Osteoblast (primary cell): ENCODE measurements around the gene EYS. TPM values are rescaled to one million over a fixed set of nuclear protein-coding genes. Genes with fewer than 3 reads are reported as not detected.

Experiments used
- DNase-seq: peaks from one replicate; pipeline ENCODE4 v3.0.0; 2011; ENCODE audit warnings: low spot score, mixed read lengths; ENCODE audit not compliant: insufficient read length; ENCODE audit errors: missing footprints
- H2AFZ ChIP-seq: 2 replicates; pipeline ENCODE4 v1.6.0; 2011; ENCODE audit warnings: mild to moderate bottlenecking, low read length
- H3K27ac ChIP-seq: 2 replicates; pipeline ENCODE4 v1.5.1; 2011; ENCODE audit warnings: mild to moderate bottlenecking, low read depth, low read length, moderate library complexity
- H3K27me3 ChIP-seq: 2 replicates; pipeline ENCODE4 v1.6.0; 2012; ENCODE audit warnings: mild to moderate bottlenecking, control low read depth, inconsistent platforms, low read length, moderate library complexity; ENCODE audit not compliant: insufficient read depth
- H3K36me3 ChIP-seq: 2 replicates; pipeline ENCODE4 v1.5.1; 2011; ENCODE audit warnings: mild to moderate bottlenecking, low read length, control low read depth, moderate library complexity; ENCODE audit not compliant: insufficient read depth
- H3K4me1 ChIP-seq: 2 replicates; pipeline ENCODE4 v1.5.1; 2011; ENCODE audit warnings: mild to moderate bottlenecking, low read length, control low read depth, moderate library complexity; ENCODE audit not compliant: insufficient read depth
- H3K4me2 ChIP-seq: 2 replicates; pipeline ENCODE4 v1.6.0; 2011; ENCODE audit warnings: mild to moderate bottlenecking, low read length; ENCODE audit not compliant: insufficient read depth
- H3K4me3 ChIP-seq: fragments of 200-600 bp; sonication (generic); 3 replicates; pipeline ENCODE4 v1.5.1; 2012; ENCODE audit warnings: mild to moderate bottlenecking, low read length, inconsistent platforms; ENCODE audit not compliant: insufficient read depth
- H3K79me2 ChIP-seq: 2 replicates; pipeline ENCODE4 v1.6.0; 2012; ENCODE audit warnings: mild to moderate bottlenecking, low read length, control low read depth, inconsistent platforms; ENCODE audit not compliant: insufficient read depth
- H3K9me3 ChIP-seq: 2 replicates; pipeline ENCODE4 v1.5.1; 2011; ENCODE audit warnings: low read depth, low read length, control low read depth
- H4K20me1 ChIP-seq: 2 replicates; pipeline ENCODE4 v1.6.0; 2012; ENCODE audit warnings: mild to moderate bottlenecking, low read length, control low read depth; ENCODE audit not compliant: insufficient read depth
- CTCF ChIP-seq: IDR thresholded peaks from 2 replicates; pipeline ENCODE4 v1.5.1; 2011; ENCODE audit warnings: mild to moderate bottlenecking, low read depth, low read length, moderate library complexity; ENCODE audit errors: extremely low read depth
- total RNA-seq: library from RNA; depleted of rRNA; stranded (reverse); fragments of >200 nt; gene quantifications from 2 replicates; pipeline ENCODE4 v1.2.3, GENCODE V29; 2012

Gene EYS
- total RNA-seq, 1 donor = under 0.01 TPM

DNA sequence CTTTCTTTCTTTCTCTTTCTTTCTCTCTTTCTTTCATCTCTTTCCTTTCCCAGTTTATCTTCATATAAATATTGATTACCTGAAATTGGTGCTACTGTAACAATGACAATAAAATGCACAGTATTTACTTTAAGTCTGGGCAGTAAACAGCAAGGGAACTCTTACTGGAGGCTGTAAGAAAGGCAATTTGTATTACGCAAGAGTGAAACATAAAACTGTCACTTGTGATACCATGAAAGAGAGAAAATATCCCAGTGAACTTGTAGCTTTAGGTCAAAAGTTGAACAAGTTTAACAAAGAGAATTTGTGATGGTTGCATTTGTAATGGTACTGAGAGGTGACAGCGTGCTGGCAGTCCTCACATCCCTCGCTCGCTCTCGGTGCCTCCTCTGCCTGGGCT is 80.0 kb downstream of the EYS start:
- Histone ChIP-seq H3K4me2 (no peak overlapping the region), H3K4me3 (no peak overlapping the region), H3K27ac (no peak overlapping the region), H3K27me3 (no peaks in the 10 kb centered on the region), H2AFZ (no peak overlapping the region), H3K9me3 (no peaks in the 10 kb centered on the region), H3K79me2 (no peaks in the 10 kb centered on the region), H3K4me1 (no peaks in the 10 kb centered on the region), H3K36me3 (no peaks in the 10 kb centered on the region), H4K20me1 (no peaks in the 10 kb centered on the region)
- TF ChIP-seq CTCF = no peak
- DNase-seq = no peak

DNA sequence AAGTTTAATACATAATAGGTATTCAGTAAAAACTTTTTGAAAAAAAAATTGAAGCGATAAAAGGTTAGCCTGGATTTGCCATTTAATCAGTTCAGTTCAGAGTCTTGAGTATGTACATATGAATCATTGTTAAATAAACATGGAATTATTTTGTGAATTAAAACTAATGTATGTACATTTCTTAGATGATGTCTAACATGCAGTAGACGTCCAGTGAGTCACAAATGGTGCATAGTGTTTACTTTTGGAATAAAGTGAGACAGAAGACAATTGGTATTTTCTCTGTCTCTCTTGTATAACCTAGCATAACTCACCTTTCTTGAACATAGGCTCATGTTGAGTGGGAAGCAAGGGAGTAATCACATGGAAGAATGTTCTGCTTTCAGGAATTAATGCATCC is 83.5 kb downstream of the EYS start:
- H3K4me2 ChIP-seq = no peak overlapping the region
- DNase-seq = no peak
- no peaks in the 10 kb centered on the region for H3K36me3 ChIP-seq
- no peak for TF ChIP-seq CTCF
- H3K79me2 ChIP-seq = no peaks in the 10 kb centered on the region
- H3K27ac ChIP-seq = no peak overlapping the region
- H3K4me1 ChIP-seq = no peaks in the 10 kb centered on the region
- no peak overlapping the region for H2AFZ ChIP-seq
- no peaks in the 10 kb centered on the region for H3K27me3 ChIP-seq
- H4K20me1 ChIP-seq = no peaks in the 10 kb centered on the region
- H3K4me3 ChIP-seq = no peak overlapping the region
- H3K9me3 ChIP-seq = no peaks in the 10 kb centered on the region

- Histone ChIP-seq H2AFZ (no peak overlapping the region), H3K4me2 (no peak overlapping the region), H3K79me2 (no peaks in the 10 kb centered on the region), H3K4me1 (no peaks in the 10 kb centered on the region), H3K9me3 (peaks cover 2% of the 10 kb centered on the region), H3K36me3 (no peaks in the 10 kb centered on the region), H3K4me3 (no peak overlapping the region), H3K27ac (no peak overlapping the region), H3K27me3 (no peaks in the 10 kb centered on the region), H4K20me1 (no peaks in the 10 kb centered on the region)
- no peak for TF ChIP-seq CTCF
- no peak for DNase-seq
Measured at GRCh38 chr6:65610746-65611145, 96.3 kb downstream of the EYS start.

DNA sequence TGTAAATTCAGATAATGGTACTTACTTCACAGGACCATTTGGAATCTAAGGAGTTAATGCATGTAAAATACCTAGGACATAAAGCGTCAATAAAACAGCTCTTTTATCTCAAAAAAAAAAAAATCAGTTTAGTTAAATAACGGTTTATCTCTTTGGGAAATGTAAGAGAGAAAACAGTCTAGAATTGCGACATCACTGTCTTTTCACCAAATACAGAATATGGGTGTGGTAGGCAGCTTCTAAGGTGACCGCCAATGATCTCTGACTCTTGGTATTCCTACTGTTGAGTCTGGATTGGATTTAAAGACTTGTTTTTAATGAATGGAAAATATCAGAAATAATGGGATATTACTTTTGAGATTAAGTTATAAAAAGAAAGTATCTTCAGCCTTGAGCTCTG is 111.5 kb downstream of the EYS start:
- peaks cover 2% of the 10 kb centered on the region for H3K9me3 ChIP-seq
- H3K27me3 ChIP-seq = no peaks in the 10 kb centered on the region
- TF ChIP-seq CTCF = no peak
- H3K36me3 ChIP-seq = no peaks in the 10 kb centered on the region
- H3K27ac ChIP-seq = no peak overlapping the region
- H3K4me1 ChIP-seq = no peaks in the 10 kb centered on the region
- no peak for DNase-seq
- H2AFZ ChIP-seq = no peak overlapping the region
- H3K4me2 ChIP-seq = no peak overlapping the region
- H3K4me3 ChIP-seq = no peak overlapping the region
- no peaks in the 10 kb centered on the region for H4K20me1 ChIP-seq
- H3K79me2 ChIP-seq = no peaks in the 10 kb centered on the region
